ENCODE data around the gene TSPOAP1.

The TSPOAP1 gene

DNA sequence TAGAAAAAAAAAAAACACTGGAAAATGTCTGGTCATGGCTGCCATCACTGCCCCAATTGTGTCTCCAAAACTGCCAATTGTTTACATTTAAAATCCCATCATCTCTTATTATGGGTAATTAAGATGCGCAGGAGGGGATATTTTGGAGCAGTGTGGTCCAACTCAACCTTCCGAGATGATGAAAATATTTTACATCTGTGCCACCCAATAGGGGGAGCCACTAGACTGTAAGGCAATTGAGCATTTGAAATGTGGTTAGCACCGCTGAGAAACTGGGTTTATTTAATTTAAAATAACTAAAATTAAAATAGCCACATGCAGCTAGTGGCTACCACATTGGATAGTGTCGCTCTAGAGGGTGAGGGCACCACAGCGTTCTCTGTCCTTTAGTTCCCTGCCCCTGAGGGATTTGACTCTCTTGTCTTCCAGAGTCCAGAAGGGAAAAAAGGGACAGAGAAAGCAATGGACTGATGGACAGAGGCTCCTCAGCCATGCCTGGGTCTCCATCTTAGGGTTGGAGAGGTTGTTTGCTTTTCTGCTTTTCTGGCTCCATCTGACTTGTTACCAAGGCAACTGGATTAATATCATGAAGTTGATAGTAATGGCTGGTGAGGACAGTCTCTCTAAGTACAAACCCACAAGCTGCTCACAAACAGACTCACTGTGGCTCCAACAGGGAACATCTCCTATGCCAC lies 51.3 kb downstream of the TSPOAP1 start:
- DNase-seq (ENCODE audit: low spot score): no peak

- no peak for DNase-seq (ENCODE audit: low spot score)
Measured at GRCh38 chr17:58276423-58276822, 52.2 kb downstream of the TSPOAP1 start.

GRCh38 chr17:58275417-58275816 lies 53.2 kb downstream of the TSPOAP1 start:
- DNase-seq (ENCODE audit: low spot score): no peak

DNA sequence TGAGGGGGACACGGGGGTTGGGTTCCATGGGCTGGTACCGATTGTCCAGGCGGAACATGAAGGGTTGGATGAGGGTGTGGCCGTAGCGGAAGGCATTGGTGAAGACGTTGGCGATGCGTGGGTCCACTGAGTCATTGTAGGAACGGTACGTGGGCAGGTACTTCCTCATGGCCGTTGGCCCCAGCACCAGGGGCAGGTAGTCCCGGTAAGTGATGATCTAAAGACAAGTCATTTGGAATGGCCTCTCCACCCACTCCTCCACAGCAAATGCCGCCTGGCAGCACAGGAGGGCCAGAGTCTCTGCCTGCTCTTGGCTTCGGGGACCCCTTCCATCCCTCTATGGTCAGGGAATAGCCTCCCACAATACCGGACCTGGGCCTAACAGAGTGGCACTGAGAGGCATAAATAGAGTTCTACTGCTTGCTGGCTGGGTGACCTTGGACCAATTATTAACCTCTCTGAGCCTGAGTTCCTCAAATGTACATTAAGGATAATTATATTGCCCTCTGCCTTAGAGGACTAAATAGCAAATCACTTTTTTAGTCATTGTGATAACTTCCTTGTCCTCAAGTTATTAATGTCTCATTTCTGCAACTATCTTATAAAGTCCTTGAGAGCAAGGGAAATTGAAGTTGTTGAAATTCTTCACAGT lies 55.0 kb downstream of the TSPOAP1 start:
- no peak for DNase-seq (ENCODE audit: low spot score)

DNA sequence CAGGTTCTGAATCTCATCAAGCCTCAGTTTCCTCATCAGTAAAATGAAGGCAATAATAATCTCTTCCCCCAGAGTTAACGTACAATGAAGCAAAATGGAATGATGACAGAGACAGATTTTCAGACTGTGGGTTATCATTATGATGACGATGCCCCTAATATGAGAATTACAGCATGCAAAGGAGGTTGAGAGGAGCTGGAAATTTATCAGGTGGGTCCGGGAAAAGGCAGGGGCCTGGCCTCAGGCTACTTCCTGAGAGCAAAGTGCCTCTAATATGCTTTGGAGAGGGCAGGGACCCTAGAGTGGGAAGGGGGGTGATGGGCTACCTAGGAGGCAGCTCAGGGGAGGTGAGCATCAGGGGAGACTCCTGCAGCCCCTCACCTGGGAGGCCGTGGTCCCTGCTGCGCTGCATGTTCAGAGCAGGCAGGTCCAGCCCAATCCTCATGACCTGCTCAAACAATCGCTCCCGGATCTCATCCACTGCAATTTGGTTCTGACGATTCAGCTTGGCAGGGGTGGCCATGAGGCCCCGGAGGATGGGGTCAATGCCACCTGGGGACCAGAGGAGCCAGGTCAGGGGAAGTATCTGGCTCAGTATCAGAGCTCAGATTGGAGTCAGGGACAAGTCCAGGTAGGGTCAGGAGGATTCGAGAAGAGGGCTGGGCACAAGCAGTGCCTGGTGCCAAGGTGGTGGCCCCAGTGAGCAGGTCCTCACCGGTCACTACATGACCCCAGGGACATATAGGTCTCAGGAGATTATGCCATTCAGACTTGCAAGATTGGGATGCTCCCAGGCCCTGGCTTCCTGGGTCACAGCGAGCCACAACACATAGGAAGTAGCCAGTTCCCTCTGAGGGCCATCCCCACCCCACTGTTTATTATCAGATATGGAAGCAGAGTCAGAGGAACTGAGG lies 56.0 kb downstream of the TSPOAP1 start:
- DNase-seq (ENCODE audit: low spot score): no peak

DNA sequence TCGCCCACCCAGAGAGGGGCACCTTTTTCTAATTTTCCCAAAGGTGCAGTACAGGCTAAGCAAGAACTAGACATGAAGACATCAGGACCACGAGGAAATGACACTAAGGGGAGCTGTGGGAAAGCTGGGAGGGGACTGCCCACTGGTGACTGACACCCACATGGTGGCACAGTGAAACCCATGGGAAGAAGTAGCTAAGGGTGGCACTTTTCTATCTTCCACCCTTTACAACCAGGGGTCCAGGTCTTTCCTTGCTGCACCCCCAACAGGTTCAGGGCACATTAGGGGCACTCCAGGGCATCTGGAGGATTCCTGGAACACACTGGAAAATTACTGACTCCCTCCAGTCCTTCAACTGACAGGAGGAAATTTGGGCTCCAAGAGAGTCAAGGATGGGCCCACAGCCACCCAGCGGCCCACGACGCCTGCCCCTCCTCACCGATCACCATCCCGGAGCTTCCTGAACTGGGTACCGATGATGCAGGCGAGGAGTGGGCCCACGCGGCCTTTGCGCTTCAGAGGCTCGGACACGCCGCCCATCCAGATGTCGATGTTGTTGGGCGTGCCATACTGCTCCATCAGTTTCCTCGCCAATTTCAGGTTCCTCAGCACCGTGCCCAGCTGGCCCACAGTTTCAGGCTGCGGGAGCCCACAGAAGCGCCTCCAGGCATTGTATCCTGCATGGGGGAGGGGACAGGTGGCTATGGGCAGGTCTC lies 57.2 kb downstream of the TSPOAP1 start:
- no peak for DNase-seq (ENCODE audit: low spot score)

GRCh38 chr17:58270476-58271215 lies 57.9 kb downstream of the TSPOAP1 start:
- DNase-seq (ENCODE audit: low spot score): no peak

GRCh38 chr17:58269557-58270291 lies 58.9 kb downstream of the TSPOAP1 start:
- DNase-seq (ENCODE audit: low spot score): no peak

DNA sequence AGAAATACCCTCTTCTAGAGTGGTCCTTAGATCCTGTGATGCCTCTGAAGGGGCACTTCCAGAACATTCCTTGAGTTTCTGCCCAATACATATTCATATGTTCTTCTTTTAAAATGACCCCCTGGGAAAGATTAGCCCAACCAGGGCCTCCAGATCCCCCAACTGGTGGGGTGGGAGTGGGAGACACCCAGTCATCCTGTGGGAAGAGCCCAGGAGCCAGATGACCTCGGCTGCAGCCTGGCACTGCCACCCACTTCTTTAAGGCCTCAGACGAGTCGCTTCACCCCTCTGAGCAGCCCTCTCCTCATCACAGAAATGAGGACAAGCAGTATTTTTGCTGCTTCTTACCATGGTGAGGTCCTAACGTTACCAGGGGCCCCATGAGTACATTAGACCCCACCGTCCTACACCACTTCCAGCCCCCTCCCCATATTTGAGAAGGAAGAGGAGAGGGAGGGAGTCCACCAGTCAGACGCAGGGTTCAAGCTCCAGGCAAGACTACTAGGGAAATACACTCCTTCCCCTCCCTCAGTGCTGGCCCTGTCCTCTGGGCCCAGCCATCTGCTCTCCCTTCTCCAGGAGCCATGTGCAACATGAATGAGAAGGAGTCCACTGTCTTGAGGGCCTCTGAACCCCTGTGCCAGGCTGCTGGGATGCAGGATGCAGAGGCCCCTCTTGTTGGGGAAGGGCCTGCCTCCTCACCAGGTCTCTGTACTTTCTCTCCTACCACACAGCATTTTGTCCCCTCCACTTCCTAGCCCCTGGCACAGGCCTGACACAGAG lies 59.6 kb downstream of the TSPOAP1 start:
- no peak for DNase-seq (ENCODE audit: low spot score)

DNA sequence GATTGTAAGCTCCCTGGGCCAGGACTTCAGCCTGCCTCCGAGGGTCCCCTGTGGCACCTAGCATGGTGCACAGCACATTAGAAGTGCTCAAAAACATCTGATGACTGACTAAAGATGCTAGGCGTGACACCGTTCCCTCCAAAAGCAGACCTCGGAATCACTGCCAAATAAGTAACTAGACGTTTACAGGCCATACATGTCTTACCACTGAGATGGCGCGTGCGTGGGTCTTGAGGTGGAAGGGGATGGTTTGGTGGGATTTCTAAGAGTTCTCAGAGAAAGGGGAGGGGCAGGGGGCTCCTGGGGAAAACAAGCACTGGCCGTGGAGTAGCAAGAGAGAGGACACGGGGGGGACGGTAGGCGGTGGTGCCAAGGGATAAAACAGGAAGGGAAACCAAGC lies 60.3 kb downstream of the TSPOAP1 start:
- no peak for DNase-seq (ENCODE audit: low spot score)

- DNase-seq (ENCODE audit: low spot score): no peak
Measured at GRCh38 chr17:58267347-58268324, 61.0 kb downstream of the TSPOAP1 start.

- no peak for DNase-seq (ENCODE audit: low spot score)
Measured at GRCh38 chr17:58265902-58266875, 62.4 kb downstream of the TSPOAP1 start.

- DNase-seq (ENCODE audit: low spot score): no peak
Measured at GRCh38 chr17:58265271-58265670, 63.3 kb downstream of the TSPOAP1 start.

DNA sequence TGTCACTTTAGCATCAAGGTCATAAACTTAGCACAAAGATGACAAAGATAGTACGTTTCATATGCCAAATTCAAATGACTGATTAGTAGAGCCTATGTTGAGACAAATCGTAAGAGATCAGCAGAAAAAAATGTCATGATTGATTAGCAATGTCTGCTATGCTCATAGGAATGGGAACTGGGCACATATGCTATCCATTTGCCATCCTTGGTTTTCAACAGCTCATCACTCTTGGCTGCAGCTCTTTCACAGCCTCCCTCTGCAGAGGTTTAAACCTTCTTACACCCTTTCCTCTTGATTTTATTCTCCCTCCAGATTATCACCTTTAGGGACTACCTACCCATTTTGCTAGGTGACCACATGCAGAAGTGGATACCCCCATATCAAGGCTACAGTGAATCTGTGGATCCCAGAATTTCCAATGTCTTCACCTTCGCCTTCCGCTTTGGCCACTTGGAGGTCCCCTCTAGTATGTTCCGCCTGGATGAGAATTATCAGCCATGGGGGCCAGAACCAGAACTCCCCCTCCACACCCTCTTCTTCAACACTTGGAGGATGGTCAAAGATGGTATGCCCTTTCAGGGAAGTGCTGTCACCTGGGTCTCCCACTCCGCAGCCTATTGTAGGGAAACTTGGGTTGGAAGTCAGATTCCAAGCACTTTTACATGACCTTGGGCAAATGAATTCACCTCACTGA lies 64.0 kb downstream of the TSPOAP1 start:
- DNase-seq (ENCODE audit: low spot score): no peak

GRCh38 chr17:58263773-58264172 lies 64.8 kb downstream of the TSPOAP1 start:
- no peak for DNase-seq (ENCODE audit: low spot score)

DNA sequence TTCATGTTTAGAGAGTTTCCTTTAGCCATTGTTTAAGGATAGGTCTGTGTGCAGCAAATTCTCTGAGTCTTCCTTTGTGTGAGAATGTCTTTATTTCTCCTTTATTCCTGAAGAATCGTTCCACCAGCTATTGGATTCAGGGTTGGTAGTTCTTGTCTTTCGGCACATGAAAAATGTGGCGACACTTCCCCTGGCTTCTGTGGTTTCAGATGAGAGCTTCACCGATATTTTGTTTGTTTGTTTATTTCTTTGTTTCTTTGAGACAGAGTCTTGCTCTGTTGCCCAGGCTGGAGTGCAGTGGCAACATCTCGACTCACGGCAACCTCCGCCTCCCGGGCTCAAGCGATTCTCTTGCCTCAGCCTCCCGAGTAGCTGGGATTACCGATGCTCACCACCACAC lies 66.4 kb downstream of the TSPOAP1 start:
- no peak for DNase-seq (ENCODE audit: low spot score)

- DNase-seq (ENCODE audit: low spot score): no peak
Measured at GRCh38 chr17:58254803-58255202, 73.8 kb downstream of the TSPOAP1 start.

Measured in CD4-positive, alpha-beta T cell treated with Interleukin-6 at 100 ng/mL for 8 hours (primary cell).